Globus pallidus (tissue), 1 donor: Measurements from ENCODE around the gene ITGB7.
"Not testable (repeated sequence)": the region's sequence is repeated elsewhere in the genome, so short reads cannot be mapped to it uniquely, and the experiment has no call there.

Source experiments
- DNase-seq: peaks from one replicate; pipeline ENCODE4 v3.0.0-alpha.2; 2015; ENCODE audit warnings: low spot score

ITGB7 gene

DNA sequence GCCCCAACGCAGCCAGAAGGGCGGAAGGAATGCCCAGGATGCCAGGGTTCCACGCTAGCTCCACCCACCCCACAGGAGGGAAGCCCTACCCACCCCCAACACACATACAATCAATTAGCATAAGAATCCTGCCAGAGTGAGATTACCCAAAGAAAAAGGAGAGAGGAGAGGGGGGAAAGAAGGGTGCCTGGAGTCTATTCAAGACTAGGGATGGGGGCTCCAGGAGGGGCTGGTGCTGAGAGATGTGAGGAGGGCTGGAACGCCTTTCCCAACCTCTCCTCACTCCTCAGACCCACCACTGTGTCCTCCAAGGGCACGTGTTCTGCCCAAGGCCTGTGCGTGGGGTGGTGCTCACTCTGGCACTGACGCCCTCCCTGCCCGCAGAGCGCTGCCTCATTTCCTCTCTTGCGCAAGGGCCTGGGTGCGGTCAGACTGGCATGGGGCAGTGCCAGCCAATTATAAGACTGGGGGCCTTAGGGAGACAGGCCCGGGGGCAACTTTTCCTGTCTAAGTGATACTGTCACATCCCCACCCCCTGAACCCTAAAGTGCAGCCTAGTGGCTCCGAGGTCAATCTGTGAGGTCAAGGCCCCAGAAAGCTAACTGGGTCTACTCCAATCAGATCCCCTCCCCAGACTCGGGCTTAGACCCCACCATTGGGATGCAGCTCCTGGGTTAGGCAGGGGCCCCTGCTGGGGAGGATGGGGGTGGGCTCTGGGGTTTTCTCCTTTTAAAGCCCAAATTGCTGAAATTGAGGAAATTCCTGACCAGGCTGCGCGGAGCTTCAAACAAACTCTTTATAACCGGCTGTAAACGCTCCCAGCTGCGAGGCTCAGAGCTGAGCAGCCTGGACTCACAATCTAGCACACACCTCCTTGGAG, 10.2 kb upstream of the ITGB7 start:
- no peak for DNase-seq

GRCh38 chr12:53215497-53215896, 8.4 kb upstream of the ITGB7 start:
- DNase-seq: no peak

DNA sequence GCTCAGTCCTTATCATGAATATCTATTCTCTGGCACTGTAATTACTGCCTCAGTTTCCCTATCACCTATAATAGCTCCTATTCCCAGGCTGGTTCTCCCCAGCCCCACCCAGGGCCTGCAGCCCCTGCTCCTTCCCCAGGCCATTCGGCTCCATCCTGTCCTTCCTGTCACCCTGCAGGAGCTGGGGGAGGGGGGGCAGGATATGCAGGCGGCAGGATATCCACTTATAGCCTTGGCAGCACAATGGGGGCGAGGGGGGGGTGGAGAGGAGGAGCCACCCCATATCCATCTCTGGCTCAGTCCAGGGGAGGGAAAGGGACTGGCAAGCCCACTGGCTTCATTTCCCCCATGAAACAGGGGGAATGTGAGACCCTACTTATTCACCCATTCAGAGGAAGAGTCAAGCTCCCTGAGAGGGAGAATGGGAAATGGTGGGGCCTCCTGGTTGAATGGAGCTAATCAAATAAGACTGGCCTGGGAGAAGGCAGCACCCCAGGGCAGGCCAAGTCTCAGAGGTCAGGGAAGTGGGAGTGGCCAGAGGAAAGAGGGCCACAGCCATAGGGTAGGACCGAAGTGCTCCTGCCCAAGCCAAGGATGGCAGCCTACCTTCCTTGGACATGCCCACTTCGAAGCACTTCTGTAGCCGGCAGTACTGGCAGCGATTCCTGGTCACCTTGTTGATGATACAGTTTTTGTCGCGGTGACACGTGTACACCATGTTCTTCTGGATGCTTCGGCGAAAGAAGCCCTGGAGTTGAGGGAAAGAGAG, 7.8 kb upstream of the ITGB7 start:
- no peak for DNase-seq

- no peak for DNase-seq
Observed at GRCh38 chr12:53214221-53214620, 7.2 kb upstream of the ITGB7 start.

DNA sequence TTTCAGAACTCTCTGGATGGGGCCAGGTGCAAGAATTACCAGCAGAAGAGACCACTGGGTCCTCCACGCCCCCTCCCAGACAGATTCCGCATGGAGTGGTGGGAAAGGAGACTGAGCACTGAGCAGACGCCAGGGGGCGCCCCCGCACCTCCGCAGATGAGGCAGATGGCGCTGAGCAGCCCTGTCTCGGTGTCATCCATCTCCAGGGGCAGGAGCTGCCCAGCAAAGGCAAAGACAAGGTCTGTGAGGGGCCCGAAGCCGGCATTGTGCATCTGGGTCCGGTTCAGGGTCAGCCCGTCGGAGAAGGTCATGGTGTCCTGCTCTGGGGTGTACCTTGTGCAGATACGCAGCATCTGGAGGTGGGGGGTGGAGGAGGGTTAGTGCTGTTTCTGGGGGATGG, 6.3 kb upstream of the ITGB7 start:
- peak; percentile 80 for DNase-seq

DNA sequence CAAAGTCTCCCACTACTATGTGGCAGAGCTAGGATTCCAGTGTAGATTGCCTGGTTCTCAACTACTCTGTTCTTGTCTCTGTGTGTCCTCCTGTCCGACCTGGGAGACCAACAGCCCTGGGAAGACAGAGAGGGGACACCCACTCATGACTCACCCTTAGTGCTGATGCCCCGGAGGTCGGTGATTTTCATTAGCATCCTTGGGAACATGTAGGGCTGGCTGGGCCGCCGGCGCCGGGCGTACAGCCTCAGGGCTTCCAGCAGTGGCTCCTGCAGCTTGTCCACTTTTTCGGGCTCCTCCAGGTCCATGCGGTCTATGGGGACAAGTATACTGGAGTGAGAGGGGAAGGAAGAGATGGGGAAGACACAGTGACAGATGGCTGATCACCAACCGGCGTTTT, 5.9 kb upstream of the ITGB7 start:
- DNase-seq: no peak

DNA sequence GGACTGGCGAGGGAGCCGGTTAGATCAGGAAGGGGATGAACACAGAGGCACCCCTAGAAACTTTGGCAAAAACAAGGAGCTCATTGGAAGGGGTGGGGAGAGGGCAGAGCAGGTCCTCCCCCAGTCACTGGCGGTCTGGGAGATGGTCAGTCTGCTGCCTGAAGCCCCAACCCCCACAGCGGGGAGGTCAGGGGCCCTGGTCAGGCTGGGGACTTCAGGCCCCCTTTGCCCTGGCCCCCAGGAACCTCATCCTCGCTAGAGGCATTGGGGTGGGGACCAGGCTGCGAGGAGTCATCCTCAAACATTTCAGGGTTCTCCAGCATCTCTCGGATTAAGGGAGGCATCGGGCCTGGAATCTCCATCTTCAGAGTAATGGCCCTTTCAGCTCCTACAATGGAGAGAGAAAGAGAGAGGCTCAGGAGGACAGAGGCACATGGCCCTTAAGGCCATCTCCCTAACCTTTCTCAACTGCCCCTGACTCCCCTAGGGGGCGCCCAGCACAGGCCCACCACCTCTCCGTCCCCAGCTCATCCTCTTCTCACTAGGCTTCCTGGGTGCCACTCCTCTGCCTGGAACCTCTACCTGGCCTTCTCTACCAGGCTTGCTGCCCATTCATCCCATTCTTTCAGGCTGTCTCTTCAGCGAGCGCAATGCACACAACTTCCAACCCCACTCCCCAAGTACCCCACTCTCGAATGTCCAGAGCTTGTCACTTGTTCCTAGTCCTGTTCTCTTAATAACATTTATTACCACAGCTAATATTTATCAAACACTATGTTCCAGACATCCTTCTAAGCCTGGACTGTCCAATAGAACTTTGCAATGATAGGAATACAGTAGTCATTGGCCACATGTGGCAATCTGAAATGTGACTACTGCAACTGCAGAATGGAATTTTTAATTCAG, 4.7 kb upstream of the ITGB7 start:
- DNase-seq: no peak

DNA sequence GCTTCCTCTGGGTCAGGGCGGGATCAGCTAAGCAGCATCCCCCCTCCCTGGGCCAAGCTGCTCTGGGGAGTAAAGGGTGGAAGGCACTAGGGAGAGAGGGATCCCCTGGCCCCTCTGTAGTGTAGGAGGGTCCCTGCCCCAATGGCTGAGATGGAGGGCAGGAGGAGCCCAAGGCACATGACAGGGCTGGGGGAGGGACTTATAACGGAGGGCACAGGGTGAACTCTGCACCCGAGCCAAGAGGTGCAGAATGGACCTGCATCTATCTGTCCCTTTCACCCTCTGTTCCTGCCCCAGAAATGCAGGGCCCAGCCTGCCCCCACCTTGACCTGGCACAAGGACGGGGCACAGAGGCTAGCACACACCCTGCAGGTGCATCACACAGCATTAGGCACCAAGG, 3.8 kb upstream of the ITGB7 start:
- DNase-seq: no peak

- no peak for DNase-seq
Observed at GRCh38 chr12:53208877-53209463, 1.9 kb upstream of the ITGB7 start.

GRCh38 chr12:53208435-53208834, 1.4 kb upstream of the ITGB7 start:
- DNase-seq: no peak

DNA sequence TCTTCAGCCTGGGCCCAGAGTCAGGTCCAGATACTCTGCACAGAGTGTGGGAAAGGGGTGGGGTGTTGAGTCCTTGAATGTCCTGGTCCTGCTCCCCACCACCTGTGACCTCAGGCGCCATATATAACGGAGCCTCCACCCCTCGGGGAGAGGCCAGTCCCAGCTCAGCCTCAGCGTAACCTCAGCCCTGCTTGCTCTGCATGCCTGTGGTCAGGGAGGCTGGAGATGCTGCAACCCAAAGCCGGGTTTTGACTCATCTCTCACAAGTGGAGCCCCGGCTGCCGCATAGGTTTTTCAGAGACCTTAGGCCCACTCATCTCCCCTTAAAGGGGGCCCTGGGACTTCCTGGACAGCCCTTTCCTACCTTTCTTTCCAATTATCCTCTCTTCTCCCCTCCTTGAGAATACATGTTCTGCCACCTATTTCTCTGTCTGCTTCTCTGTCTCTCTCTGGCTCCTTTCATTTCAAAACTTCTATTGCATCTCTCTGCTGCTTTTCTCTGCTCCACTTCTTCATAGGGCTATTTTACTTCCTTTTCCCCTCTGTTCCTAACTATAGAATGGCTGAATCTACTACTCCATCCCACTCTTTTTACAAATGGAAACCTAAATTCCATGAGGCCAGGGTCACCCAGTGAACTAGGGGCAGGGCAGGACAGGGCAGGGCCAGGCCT, 1.2 kb downstream of the ITGB7 start:
- no peak for DNase-seq

DNA sequence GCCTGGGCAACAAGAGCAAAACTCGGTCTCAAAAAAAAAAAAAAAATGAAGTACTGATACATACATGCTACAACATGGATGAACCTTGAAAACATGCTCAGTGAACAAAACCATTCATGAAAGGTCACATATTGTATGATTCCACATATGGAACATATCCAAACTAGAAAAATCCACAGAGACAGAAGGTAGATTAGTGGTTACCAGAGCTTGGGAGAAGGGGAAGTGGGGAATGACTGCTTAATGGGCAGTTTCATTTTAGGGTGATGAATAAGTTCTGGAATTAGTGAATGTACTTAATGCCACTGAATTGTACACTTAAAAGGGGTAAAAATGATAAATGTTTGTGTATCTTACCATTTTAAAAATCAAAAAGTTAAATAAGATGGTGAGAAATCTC, 2.7 kb downstream of the ITGB7 start:
- no peak for DNase-seq

GRCh38 chr12:53202316-53202715, 4.7 kb downstream of the ITGB7 start:
- DNase-seq: not testable (repeated sequence)

DNA sequence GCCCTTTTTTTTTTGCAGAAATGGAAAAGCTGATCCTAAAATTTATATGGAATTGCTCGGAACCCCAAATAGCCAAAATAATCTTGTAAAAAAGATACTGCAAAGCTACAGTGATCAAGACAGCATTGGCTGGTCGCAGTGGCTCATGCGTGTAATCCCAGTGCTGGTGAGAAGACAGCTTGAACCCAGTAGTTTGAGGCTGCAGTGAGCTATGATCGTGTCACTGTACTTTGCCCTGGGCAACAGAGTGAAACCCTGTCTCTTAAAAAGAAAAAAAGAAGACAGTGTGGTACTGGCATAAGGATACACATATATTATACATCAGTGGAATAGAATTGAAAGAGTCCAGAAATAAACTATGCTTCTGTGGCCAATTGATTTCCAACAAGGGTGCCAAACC, 5.4 kb downstream of the ITGB7 start:
- DNase-seq: no peak

GRCh38 chr12:53201177-53201541, 5.9 kb downstream of the ITGB7 start:
- DNase-seq: no peak

DNA sequence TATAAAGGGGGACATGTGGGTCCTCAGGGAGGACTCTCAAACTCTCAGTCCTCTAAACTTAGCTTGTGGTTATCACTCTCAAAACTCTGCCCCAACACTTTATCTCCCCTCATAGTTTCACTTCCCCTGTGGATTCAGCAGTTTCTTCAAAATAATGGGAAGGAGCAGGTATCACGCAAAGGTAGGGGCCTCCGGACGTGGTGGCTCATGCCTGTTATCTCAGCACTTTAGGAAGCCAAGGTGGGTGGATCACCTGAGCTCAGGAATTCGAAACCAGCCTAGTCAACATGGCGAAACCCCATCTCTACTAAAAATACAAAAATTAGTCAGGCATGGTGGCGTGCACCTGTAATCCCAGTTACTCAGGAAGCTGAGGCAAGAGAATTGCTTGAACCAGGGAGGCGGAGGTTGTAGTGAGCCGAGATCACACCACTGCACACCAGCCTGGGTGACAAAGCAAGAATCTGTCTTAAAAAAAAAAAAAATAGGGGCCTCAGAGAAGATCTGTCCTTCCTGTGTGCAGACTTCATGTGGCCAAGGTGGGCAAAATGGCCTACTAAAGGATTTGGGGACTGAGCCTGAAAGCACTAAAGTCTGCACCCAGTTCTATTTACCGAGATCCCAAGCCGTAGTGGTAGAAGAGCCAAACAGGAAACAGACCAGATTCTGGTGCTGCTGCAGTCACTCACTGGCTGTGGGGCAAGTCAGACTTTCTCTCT, 6.4 kb downstream of the ITGB7 start:
- DNase-seq: no peak

DNA sequence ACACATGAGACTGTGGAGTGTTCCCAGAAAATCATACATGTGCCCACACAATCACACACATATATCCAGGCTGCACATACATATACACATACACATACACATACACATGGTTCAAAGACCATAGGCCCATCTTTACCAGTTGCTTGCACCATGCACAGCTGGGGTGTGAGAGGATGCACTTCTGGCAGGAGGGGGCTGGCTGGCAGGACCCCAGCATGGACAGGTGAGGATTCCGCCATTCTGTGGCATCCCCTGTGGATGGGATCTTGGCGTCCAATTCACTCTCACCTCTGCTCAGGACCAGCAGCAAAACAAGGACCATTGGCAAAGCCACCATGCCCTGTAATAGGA, 7.0 kb downstream of the ITGB7 start:
- no peak for DNase-seq

DNA sequence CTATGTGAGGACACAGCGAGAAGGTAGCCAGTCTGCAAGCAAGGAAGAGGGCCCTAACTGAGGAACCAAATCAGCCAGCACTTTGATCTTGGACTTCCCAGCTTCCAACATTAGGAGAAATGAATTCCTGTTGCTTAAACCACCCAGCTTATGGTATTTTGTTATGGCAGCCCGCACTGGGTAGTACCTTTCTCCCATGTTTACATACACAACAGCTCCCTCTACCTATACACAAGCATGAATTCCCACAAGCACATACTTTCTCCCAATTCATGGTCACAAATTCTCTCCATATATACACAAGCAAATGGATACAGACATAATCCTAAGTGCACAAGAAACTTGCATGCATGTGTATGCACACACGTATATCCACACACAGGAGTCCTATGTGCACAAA, 7.4 kb downstream of the ITGB7 start:
- DNase-seq: no peak

DNA sequence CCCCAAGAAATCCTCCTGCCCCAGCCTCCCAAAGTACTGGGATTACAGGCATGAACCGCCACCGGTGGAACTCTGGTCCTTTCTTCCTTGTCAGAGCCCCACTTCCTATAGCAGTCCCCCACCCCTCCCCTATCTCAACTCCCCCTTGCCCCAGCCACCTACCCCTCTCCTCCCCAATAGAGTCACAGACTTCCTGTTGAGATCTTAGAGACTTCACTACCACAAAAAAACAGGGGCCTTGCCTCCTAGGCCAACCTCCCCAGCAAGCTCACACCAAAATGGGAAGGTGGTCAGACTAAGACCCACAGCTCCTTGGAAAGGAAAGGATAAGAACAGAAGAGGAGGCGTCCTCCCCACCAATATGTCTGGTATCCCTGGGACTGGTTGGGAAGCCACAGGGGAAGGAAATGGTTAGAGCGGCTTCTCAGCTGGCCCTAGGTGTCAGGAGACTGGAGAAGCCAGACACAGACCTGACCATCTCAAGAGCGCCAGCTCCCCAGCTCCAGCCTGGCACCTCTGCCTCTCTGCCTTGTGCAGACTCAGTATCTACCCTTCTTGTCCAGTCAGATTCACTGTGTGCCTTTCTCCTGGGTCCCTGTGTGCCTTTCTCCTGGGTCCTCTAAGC, 8.5 kb downstream of the ITGB7 start:
- no peak for DNase-seq

- no peak for DNase-seq
Observed at GRCh38 chr12:53197011-53197640, 9.9 kb downstream of the ITGB7 start.
